GM12872 (cell line): ENCODE results near the gene TMEM132D.

Source experiments
- CTCF ChIP-seq: IDR thresholded peaks from 3 replicates; pipeline ENCODE4 v1.5.1; 2011; ENCODE audit warnings: low read depth, mild to moderate bottlenecking, low read length, moderate library complexity; ENCODE audit not compliant: insufficient read depth

TMEM132D gene

GRCh38 chr12:129073157-129073915 is 830.5 kb downstream of the TMEM132D start:
- no peak for TF ChIP-seq CTCF

- no peak for TF ChIP-seq CTCF
Observed at GRCh38 chr12:129071362-129071761, 832.5 kb downstream of the TMEM132D start.

- TF ChIP-seq CTCF, result no peak
Observed at GRCh38 chr12:129069886-129070285, 833.9 kb downstream of the TMEM132D start.

GRCh38 chr12:129068684-129069083 is 835.1 kb downstream of the TMEM132D start:
- no peak for TF ChIP-seq CTCF

- no peak for TF ChIP-seq CTCF
Observed at GRCh38 chr12:129067491-129067890, 836.3 kb downstream of the TMEM132D start.

- TF ChIP-seq CTCF, result no peak
Observed at GRCh38 chr12:129064209-129064855, 839.5 kb downstream of the TMEM132D start.

GRCh38 chr12:129063600-129063999 is 840.2 kb downstream of the TMEM132D start:
- TF ChIP-seq CTCF, result no peak
